SK-N-MC (cell line): ENCODE results near the gene UBE2O.
A peak's percentile ranks its signal among the peaks of the same experiment; 100 is the strongest.

Experiments used
- DNase-seq: peaks from one replicate; pipeline ENCODE4 v3.0.0-alpha.2; 2011; ENCODE audit warnings: low read depth, low spot score
- H3K27ac ChIP-seq: fragments of 200-600 bp; sonication (generic); 2 replicates; pipeline ENCODE4 v1.5.1; 2016; ENCODE audit warnings: mixed run types
- H3K36me3 ChIP-seq: fragments of 200-600 bp; sonication (generic); 2 replicates; pipeline ENCODE4 v1.6.1; 2017; ENCODE audit warnings: antibody characterized with exemption, low read length, mixed read lengths; ENCODE audit not compliant: insufficient read depth
- H3K4me3 ChIP-seq: fragments of 200-600 bp; sonication (generic); 2 replicates; pipeline ENCODE4 v1.5.1; 2016
- H3K9ac ChIP-seq: fragments of 200-600 bp; sonication (generic); 2 replicates; pipeline ENCODE4 v1.8.0; 2017; ENCODE audit warnings: mixed run types, mixed read lengths; ENCODE audit not compliant: insufficient read length
- H3K9me3 ChIP-seq: fragments of 200-600 bp; sonication (generic); 2 replicates; pipeline ENCODE4 v1.6.1; 2017; ENCODE audit warnings: low read depth, mild to moderate bottlenecking, antibody characterized with exemption, low read length, moderate library complexity, mixed read lengths
- EZH2 ChIP-seq: fragments of 200-600 bp; sonication (generic); IDR thresholded peaks from one replicate; pipeline ENCODE4 v1.6.1; 2017; ENCODE audit warnings: antibody characterized with exemption
- FOXP2 ChIP-seq: optimal IDR thresholded peaks from 2 replicates; pipeline ENCODE3; 2011; ENCODE audit warnings: mild to moderate bottlenecking, moderate library complexity; ENCODE audit not compliant: insufficient read depth; ENCODE audit errors: extremely low read length, control extremely low read depth
- POLR2AphosphoS5 ChIP-seq: IDR thresholded peaks from 2 replicates; pipeline ENCODE4 v1.6.1; 2012; ENCODE audit warnings: mild to moderate bottlenecking, low read depth, low read length, borderline replicate concordance

Gene UBE2O

DNA sequence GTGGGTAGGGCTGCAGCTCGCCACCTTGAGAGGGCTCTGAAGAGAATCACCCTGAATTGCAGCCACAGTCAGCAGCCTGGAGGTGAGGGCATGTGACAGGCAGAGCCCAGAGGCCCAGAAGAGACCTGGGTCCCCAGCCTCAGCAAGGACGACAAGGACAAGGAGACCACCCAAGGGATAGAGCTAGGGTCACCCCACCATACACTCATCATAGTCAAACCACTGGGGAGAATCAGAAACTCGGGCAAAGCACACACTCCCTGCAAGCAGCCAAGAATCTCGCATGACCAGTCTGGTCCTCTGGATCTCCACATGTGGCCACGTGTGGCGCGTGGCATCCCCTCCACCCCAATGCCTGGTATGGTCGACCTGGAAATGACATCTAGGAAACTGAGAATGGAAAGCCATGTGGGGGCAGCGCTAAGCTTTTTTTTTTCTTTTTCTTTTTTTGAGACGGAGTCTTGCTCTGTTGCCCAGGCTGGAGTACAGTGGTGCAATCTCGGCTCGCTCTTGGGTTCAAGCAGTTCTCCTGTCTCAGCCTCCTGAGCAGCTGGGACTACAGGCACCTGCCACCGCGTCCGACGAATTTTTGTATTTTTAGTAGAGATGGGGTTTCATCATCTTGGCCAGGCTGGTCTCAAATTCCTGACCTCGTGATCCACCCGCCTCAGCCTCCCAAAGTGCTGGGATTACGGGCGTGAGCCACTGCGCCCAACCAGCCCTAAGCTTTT, 73.1 kb downstream of the UBE2O start:
- Histone ChIP-seq H3K36me3 (no peaks in the 10 kb centered on the region), H3K27ac (no peak overlapping the region), H3K9ac (no peak overlapping the region), H3K4me3 (no peak overlapping the region), H3K9me3 (no peaks in the 10 kb centered on the region)
- no peak for DNase-seq
- no peak for TF ChIP-seq EZH2
- TF ChIP-seq FOXP2: no peak
- no peak for TF ChIP-seq POLR2AphosphoS5

DNA sequence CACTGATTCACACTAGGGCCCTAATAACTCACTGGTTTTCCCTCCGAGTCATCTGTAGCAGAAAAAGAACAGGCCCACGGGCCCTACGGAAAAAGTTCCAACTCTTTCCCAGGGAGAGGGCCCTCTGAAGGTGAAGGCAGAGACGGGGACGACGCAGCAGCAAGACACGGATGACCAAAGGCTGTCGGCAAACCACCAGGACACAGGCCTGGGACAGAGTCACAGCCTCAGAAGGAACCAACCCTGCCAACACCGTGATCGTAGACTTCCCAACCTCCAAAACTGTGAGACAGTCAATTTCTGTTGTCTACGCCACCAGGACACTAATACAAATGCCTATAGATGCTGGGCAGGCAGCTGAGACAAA, 73.7 kb downstream of the UBE2O start:
- H3K4me3 ChIP-seq: no peak overlapping the region
- DNase-seq: no peak
- no peaks in the 10 kb centered on the region for H3K9me3 ChIP-seq
- H3K9ac ChIP-seq: no peak overlapping the region
- no peaks in the 10 kb centered on the region for H3K36me3 ChIP-seq
- TF ChIP-seq FOXP2: no peak
- H3K27ac ChIP-seq: no peak overlapping the region

DNA sequence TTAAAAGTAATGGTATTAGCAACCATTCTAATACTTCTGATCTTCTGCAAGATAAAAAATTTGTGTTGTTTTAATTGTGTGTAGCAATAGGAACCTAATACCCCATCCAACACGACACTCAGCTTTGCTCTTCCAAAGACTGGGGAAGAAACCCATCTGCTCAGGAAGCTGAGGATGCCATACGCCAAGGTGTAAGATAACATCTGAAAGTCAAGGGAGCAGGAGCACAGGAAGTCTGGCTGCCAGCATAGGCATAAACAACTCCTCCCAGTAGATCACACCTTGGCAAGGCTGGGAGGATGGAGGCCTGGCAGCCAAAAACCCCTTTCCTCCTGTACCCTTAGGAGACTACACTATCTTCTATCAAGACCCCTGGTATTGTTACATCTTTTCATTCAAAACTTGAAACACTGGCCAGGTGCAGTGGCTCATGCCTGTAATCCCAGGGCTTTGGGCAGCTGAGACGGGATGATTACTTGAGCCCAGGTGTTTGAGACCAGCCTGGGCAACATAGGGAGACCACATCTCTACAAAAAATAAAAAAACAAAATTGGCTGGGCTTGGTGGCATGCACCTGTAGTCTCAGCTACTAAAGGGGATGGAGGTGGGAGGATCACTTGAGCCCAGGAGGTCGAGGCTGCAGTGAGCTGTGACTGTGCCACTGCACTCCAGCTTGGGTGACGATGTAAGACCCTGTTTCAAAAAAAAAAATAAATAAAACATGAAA, 74.2 kb downstream of the UBE2O start:
- no peak overlapping the region for H3K9ac ChIP-seq
- H3K36me3 ChIP-seq: no peaks in the 10 kb centered on the region
- no peak overlapping the region for H3K4me3 ChIP-seq
- TF ChIP-seq EZH2: no peak
- TF ChIP-seq POLR2AphosphoS5: no peak
- no peak for TF ChIP-seq FOXP2
- no peak for DNase-seq
- H3K9me3 ChIP-seq: no peaks in the 10 kb centered on the region
- H3K27ac ChIP-seq: no peak overlapping the region

DNA sequence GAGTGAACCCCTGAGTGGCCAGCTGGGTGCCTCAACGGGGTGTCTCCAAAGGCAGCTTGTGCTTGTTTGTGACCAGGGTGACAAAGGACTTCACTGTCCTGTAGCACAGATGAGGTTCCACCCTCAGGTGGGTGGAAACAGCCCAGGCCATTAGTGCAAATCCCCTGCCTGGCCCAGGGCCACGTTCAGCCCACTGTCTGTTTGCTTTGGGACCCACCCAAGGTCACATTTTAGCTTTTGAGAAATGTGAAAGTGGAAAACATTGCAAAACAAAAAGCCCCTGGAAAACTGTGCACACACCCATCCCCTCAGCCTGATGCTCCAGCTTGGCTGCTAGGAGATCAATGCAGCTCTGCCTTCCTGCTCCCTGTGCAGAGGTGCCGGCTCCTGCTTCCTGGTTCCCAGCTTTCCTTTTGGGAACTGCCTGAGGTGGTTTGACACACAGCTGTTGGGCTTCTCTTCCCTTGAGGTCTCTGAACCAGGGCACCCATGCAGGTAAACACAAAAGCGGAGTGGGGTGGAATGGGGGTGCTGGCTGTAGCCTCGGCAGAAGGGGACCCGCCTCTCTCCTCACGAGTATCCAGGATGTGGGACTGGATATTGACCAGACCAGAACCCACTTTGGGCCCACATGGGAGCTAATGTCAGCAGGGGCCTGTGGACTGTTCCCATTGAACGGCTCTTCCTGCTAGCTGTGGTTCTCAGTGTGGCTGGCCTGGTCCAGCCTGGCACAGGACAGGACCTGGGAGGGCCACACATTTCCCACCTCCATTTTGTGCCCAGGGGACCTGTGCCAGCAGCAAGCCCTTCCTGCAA, 76.4 kb downstream of the UBE2O start:
- H3K36me3 ChIP-seq: no peaks in the 10 kb centered on the region
- H3K9ac ChIP-seq: no peak overlapping the region
- H3K27ac ChIP-seq: no peak overlapping the region
- TF ChIP-seq FOXP2 (no peak), POLR2AphosphoS5 (no peak)
- DNase-seq: no peak
- H3K9me3 ChIP-seq: no peaks in the 10 kb centered on the region
- no peak overlapping the region for H3K4me3 ChIP-seq

DNA sequence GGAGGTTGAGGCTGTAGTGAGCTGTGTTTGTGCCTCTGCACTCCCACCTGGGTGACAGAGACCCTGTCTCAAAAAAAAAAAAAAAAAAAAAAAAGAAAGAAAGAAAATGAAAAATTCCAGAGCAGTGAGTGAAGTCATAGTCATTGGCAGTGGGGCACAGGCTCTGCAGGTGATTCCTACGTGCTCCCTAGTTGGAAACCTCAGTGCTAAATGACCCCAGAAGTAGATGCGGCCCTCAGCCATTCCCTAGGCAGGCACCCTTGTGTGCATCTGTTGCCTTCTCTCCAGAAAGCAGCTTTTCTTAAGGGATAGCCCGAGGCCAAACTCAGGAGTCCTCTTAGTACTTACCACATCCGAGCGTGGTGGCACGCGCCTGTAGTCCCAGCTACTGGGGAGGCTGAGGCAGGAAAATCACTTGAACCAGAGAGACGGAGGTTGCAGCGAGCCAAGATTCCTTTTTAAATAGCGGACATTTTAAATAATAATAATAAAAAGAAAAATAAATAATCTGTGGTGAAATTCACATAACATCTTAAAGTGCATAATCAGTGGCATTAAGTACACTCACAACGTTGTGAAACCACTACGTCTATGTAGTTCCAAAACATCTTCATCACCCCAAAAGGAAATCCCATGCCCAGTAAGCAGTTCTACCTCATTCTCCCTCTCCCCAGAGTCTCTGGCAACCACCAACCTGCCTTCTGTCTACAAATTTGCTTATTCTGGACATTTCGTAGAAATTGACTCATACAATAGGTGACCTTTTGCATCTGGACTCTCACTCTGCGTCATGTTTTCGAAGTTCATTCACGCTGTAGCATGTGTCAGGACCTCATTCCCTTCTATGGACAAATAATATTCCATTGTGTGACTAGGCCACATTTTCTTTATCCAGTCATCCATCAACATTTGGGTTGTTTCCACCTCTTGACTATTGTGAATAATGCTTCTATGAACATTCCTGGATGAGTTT, 81.0 kb downstream of the UBE2O start:
- H3K9me3 ChIP-seq: no peaks in the 10 kb centered on the region
- TF ChIP-seq POLR2AphosphoS5 (no peak), FOXP2 (no peak), EZH2 (no peak)
- no peaks in the 10 kb centered on the region for H3K36me3 ChIP-seq
- H3K4me3 ChIP-seq: no peak overlapping the region
- H3K27ac ChIP-seq: no peak overlapping the region; the same call in 1 of the 2 replicates
- DNase-seq: no peak
- H3K9ac ChIP-seq: no peak overlapping the region

DNA sequence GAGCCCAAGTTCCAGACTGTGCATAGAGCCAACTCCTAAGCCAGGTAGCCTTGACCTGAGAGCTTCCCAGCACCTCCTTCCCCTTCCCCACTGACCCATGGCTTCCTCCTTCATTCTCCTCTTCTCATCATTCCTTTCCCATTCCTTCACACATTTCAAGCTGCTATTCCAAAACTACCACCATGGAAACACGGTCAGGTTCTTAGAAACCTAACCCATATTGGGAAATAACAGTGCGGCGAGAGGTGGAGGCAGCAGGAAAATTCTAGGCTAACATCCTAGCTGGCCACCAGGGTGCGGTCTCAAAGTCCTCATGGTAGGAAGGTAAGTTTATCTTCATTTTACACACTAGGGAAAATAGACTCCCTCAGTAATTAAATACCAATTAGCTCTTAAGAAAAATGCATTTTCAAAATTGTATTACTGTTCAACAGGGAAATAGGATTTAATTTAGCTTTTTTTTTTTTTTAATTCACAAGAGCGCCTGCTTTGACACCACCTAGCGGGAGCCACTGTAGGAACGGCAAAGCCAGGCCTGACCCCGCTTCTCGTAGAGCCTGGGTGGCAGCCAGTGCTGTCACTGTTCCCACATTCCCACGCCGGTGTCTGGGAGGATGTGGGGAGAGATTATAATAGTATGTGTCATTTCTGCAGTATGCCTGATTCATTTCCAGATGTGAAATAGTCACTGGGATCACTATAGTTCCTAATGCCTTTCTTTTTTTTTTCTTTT, 82.5 kb downstream of the UBE2O start:
- no peaks in the 10 kb centered on the region for H3K36me3 ChIP-seq
- peak overlapping the region; percentile 80 for H3K4me3 ChIP-seq
- peak overlapping the region; percentile 98 for H3K27ac ChIP-seq
- DNase-seq: no peak
- H3K9ac ChIP-seq: no peak overlapping the region
- H3K9me3 ChIP-seq: no peaks in the 10 kb centered on the region
- TF ChIP-seq FOXP2 (no peak), EZH2 (no peak), POLR2AphosphoS5 (no peak)

DNA sequence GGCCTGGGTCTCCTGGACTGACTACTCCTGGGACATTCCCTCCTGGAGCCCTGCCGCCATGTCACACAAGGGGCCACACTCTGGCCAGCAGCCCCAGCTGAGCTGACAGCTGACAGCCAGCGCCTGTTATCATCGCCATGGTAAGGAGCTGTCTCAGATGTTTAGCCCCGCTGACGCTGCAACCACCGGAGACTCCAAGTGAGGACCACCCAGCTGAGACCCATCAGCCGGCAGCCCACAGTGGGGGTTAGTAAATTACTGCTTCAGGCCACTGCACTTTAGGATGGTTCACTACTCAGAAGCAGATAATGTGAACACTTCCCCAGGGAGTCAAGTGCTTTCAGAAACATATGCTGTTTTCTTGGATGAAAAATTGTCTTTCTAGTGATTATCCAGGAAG, 83.1 kb downstream of the UBE2O start:
- H3K27ac ChIP-seq: peak overlapping the region; percentile 98
- no peaks in the 10 kb centered on the region for H3K36me3 ChIP-seq
- peak overlapping the region; percentile 80 for H3K4me3 ChIP-seq
- peak overlapping the region; percentile 70 for H3K9ac ChIP-seq
- no peak for DNase-seq
- no peaks in the 10 kb centered on the region for H3K9me3 ChIP-seq
- no peak for TF ChIP-seq FOXP2
- 0 out of 2 replicates have a peak, but pooled peaks have one; percentile 16 for TF ChIP-seq POLR2AphosphoS5
